ENCODE results near the gene ERGIC1.

DNA sequence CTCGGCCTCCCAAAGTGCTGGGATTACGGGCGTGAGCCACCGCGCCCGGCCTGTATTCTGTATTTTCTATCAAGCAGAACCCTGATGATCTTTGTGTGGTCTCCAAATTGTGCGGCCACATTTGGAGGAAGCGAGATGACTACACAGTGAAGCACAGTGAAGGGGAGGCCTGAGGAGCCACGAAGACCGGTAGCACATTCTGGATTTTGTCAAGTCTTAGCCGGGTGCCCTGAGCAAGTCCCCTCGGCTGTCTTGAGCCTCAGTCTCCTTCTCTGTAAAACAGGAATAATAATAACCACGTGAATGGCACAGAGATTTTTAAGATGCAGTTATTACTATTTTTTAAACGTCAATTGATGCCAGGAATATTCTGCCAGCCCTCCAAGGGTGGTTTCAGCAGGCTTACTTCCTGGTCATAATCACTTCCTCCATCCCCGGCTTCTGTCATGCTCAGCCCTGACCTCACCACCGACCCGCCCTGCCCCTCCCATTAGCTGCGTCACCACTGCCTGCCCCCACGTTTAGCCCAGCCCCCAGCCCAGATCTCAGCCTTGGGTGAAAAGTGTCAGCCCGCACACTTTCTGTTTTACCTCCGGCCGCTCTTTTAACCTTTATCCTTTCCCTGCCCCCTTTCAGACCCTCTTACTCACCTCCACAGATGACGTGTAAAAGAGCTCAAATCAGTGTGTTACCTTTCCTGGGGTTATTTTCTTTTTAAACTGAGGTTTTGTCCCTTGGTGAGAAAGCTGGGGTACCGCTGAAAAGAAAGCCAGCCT, 27.0 kb upstream of the ERGIC1 start:
- no peak for TF ChIP-seq EZH2 (IDR thresholded peaks at IDR 0.05; ENCODE audit: low read depth, unreplicated experiment)
- TF ChIP-seq, protein P1, sequence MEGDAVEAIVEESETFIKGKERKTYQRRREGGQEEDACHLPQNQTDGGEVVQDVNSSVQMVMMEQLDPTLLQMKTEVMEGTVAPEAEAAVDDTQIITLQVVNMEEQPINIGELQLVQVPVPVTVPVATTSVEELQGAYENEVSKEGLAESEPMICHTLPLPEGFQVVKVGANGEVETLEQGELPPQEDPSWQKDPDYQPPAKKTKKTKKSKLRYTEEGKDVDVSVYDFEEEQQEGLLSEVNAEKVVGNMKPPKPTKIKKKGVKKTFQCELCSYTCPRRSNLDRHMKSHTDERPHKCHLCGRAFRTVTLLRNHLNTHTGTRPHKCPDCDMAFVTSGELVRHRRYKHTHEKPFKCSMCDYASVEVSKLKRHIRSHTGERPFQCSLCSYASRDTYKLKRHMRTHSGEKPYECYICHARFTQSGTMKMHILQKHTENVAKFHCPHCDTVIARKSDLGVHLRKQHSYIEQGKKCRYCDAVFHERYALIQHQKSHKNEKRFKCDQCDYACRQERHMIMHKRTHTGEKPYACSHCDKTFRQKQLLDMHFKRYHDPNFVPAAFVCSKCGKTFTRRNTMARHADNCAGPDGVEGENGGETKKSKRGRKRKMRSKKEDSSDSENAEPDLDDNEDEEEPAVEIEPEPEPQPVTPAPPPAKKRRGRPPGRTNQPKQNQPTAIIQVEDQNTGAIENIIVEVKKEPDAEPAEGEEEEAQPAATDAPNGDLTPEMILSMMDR (conservative IDR thresholded peaks at IDR 0.05; ENCODE audit: low read depth in 2 of 2) = no peak
- TF ChIP-seq POLR2AphosphoS5 (IDR thresholded peaks at IDR 0.05; ENCODE audit: low read depth) = no peak
- TF ChIP-seq JUNB (IDR thresholded peaks at IDR 0.05; ENCODE audit: unreplicated experiment) = no peak
- no peak for TF ChIP-seq STAT1 (IDR thresholded peaks at IDR 0.05; ENCODE audit: unreplicated experiment)
